ENCODE data around the gene CKLF. TPM values are rescaled to one million over a fixed set of nuclear protein-coding genes. Genes with fewer than 3 reads are reported as not detected.
"Not testable (repeated sequence)": the region's sequence is repeated elsewhere in the genome, so short reads cannot be mapped to it uniquely, and the experiment has no call there.

CKLF gene
- total RNA-seq, 2 donors from 2014 or later: 20.5 to 28.3 TPM

DNA sequence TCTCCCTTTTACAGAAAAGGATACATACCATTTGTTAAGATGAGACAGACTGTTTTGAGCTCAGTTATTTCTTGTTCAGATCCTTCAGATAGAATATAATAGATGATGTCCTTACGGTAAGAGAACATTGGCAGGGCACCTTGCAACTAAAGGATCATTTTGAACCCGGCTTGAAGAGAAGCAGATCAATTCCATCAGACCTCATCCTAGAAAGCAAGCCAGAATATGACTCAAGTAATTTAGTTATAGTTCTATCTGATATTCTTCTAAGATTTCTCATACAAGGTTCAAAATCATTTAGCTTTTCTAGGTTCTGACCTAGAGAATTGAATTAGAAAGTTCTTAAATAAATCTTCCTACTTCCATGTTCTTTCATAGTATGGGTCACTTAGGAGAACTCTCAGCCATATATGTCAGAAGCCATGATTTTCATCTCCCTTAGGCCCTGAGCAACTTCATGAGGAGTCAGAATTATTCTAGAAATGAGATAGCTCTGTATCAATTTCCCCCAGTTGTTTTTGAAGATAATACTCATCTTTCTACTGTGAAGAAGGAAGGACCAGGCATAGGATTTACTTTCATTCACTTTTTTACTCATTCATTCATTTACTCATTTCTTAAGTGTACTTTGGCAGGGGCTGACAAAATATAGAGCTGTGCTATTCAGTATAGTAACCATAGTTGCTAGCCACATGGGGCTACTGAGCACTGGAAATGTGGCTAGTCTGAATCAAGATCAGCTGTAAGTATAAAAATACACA, 11.4 kb downstream of the CKLF start:
- TF ChIP-seq, protein P1, sequence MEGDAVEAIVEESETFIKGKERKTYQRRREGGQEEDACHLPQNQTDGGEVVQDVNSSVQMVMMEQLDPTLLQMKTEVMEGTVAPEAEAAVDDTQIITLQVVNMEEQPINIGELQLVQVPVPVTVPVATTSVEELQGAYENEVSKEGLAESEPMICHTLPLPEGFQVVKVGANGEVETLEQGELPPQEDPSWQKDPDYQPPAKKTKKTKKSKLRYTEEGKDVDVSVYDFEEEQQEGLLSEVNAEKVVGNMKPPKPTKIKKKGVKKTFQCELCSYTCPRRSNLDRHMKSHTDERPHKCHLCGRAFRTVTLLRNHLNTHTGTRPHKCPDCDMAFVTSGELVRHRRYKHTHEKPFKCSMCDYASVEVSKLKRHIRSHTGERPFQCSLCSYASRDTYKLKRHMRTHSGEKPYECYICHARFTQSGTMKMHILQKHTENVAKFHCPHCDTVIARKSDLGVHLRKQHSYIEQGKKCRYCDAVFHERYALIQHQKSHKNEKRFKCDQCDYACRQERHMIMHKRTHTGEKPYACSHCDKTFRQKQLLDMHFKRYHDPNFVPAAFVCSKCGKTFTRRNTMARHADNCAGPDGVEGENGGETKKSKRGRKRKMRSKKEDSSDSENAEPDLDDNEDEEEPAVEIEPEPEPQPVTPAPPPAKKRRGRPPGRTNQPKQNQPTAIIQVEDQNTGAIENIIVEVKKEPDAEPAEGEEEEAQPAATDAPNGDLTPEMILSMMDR (IDR thresholded peaks at IDR 0.05): no peak
- no peak for TF ChIP-seq POLR2AphosphoS5 (IDR thresholded peaks at IDR 0.05)
- no peak for TF ChIP-seq POLR2A (IDR thresholded peaks at IDR 0.05)
- no peak overlapping the region for H3K27ac ChIP-seq
- no peak for DNase-seq (ENCODE audit: low spot score)
- H3K4me1 ChIP-seq (replicated peaks): no peaks in the 10 kb centered on the region
- intact Hi-C loops (cut with DNase I): no loop called here
- no peaks in the 10 kb centered on the region for H3K36me3 ChIP-seq
- no peaks in the 10 kb centered on the region for H3K9me3 ChIP-seq
- no peaks in the 10 kb centered on the region for H3K27me3 ChIP-seq (replicated peaks; ENCODE audit: insufficient read depth)
- 63% methylated on average over 2 of the region's 2 CpGs for WGBS
- H3K4me3 ChIP-seq: no peak overlapping the region

- H3K4me3 ChIP-seq: no peak within 1 kb of the TSS
- H3K4me1 ChIP-seq (replicated peaks): no peaks in the 10 kb centered on the region
- H3K27ac ChIP-seq: no peak within 1 kb of the TSS
- DNase-seq (ENCODE audit: low spot score): no peak
- no peaks in the 10 kb centered on the region for H3K9me3 ChIP-seq
- WGBS: 94% methylated on average over 54 of the region's 54 CpGs
- TF ChIP-seq POLR2AphosphoS5 (IDR thresholded peaks at IDR 0.05) (no peak), POLR2A (IDR thresholded peaks at IDR 0.05) (no peak)
- TF ChIP-seq, protein P1 (IDR thresholded peaks at IDR 0.05): no peak
- no peaks in the 10 kb centered on the region for H3K36me3 ChIP-seq
- H3K27me3 ChIP-seq (replicated peaks; ENCODE audit: insufficient read depth): no peaks in the 10 kb centered on the region
- intact Hi-C loops (cut with DNase I): no loop called here
Measured at GRCh38 chr16:66566051-66566901, 13.9 kb downstream of the CKLF start, which contains the start of gene CMTM1. Gene CMTM1 (plus strand): TSS chr16:66566439. CDS start chr16:66566514, 75 bp downstream.

- DNase-seq (ENCODE audit: low spot score); H3K4me3 ChIP-seq; intact Hi-C loops (cut with DNase I); H3K4me1 ChIP-seq (replicated peaks); H3K36me3 ChIP-seq; H3K9me3 ChIP-seq; H3K27me3 ChIP-seq (replicated peaks; ENCODE audit: insufficient read depth); H3K27ac ChIP-seq: not testable (repeated sequence)
- 99% methylated on average over 3 of the region's 3 CpGs for WGBS
Measured at GRCh38 chr16:66567270-66567669, 14.9 kb downstream of the CKLF start.

- Histone ChIP-seq H3K9me3 (no peaks in the 10 kb centered on the region), H3K4me1 (replicated peaks) (no peaks in the 10 kb centered on the region), H3K27me3 (replicated peaks; ENCODE audit: insufficient read depth) (no peaks in the 10 kb centered on the region), H3K27ac (no peak overlapping the region), H3K4me3 (no peak overlapping the region), H3K36me3 (no peaks in the 10 kb centered on the region)
- no peak for DNase-seq (ENCODE audit: low spot score)
- WGBS: 97% methylated on average over 2 of the region's 2 CpGs
- TF ChIP-seq, protein P1 (IDR thresholded peaks at IDR 0.05): no peak
- TF ChIP-seq POLR2AphosphoS5 (IDR thresholded peaks at IDR 0.05): no peak
- no peak for TF ChIP-seq POLR2A (IDR thresholded peaks at IDR 0.05)
- intact Hi-C loops (cut with DNase I): no loop called here
Measured at GRCh38 chr16:66568355-66568754, 16.0 kb downstream of the CKLF start.

GRCh38 chr16:66569131-66569530, 16.8 kb downstream of the CKLF start:
- intact Hi-C loops (cut with DNase I): no loop called here
- H3K4me1 ChIP-seq (replicated peaks): no peaks in the 10 kb centered on the region
- WGBS: 89% methylated on average over 1 of the region's 1 CpG
- H3K4me3 ChIP-seq: no peak overlapping the region
- no peak overlapping the region for H3K27ac ChIP-seq
- no peaks in the 10 kb centered on the region for H3K36me3 ChIP-seq
- no peak for DNase-seq (ENCODE audit: low spot score)
- no peaks in the 10 kb centered on the region for H3K9me3 ChIP-seq
- TF ChIP-seq POLR2A (IDR thresholded peaks at IDR 0.05): no peak
- TF ChIP-seq, protein P1 (IDR thresholded peaks at IDR 0.05): no peak
- no peak for TF ChIP-seq POLR2AphosphoS5 (IDR thresholded peaks at IDR 0.05)
- no peaks in the 10 kb centered on the region for H3K27me3 ChIP-seq (replicated peaks; ENCODE audit: insufficient read depth)
